ENCODE data around the gene CCBE1.

The CCBE1 gene

DNA sequence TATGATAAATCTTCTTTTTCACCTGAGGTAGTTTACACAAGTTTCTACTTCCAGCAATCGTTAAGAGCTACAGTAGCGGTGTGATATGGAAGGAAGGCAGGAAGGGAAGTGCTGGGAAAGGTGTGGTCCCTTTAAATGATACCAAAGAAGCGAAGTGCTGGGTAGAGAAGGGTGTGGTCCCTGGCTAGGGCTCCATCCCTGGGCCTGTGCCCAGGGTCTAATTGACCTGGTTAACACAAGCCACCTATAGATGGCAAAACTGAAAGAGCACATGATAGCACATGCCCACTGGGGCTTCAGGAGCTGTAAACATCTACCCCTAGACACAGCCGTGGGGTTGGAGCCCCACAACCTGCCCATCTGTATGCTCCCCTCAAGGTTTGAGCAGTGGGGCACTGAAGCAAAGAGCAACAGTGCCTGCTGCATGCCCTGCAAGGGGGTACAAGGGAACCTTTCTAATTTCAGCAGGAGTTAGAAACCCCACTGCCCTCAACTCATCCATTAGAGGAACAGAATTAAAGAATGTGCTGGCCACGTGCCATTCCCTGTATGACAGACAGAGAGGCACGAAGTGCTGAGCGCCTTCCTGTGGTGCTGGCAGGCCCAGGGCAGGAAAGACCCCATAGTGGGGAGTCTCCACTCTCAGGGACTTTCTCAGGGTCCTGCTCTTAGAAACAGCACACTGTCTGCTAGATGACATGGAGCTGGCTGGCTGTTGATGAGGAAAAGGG, 185.0 kb downstream of the CCBE1 start:
- TF ChIP-seq GATA1 (IDR thresholded peaks at IDR 0.05; ENCODE audit: low read depth, low read length) (no peak), POLR2A (IDR thresholded peaks at IDR 0.05; ENCODE audit: low read length) (no peak)
- no peak for DNase-seq

DNA sequence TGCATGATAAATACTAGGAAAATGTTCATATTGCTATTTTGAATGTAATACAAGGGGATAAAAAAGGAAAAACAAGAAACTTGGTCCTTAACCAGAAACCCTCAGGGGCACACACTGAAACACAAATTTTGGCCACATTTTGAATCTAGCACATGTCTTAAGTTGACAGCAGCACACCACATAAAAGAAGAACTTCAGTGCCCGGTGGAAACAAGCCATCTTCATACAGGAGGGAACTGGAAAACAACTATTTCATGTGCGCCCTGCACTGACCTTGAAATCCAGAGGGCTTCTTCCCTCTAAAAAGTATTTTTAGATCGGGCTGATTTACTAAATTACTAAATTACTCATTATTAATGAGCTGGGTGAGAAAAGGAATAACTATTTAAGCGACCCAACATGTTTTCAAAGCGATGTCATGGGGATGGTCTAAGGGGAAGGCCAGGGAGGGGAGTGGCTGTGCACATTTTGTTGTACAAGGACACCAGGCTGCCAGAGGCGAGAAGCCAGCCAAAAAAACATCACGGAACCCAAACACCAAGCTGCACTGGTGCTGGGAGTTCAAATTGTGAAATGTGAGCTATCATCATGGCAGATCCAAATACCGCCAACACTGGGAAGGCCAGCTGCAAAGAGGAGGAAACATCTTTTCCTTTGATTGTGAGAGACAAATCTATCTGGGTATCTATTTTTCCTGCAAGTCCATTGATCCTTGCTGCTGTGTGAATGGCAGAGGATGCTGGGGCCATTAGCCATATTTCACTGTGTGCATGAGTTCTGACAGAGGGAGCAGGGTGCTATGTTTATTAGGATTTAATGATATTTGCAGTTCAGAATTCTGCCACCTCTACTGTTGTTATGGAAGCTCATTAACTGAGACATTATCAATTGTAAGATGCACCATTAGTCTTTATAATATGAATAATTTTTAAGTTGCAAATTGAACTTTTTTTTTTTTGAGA, 187.5 kb downstream of the CCBE1 start:
- TF ChIP-seq GATA1 (IDR thresholded peaks at IDR 0.05; ENCODE audit: low read depth, low read length), result no peak
- no peak for TF ChIP-seq POLR2A (IDR thresholded peaks at IDR 0.05; ENCODE audit: low read length)
- DNase-seq, result no peak

DNA sequence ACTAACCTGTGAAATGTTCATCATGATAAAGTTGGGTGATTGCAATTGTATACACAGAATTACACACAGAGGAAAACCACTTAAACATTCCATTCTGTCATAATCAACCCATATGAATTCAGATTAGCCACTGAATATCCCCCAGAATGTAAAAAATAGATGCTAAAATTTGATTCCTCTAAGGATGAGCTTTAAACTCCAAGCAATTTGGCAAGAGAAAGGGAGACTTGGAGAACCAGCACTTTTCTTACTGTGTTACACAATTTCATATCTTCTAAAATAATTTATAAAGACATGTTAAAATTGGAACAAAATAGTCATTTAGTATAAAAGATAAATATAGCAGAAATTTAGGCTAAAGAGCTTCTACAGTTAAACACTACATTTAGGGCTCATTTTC, 191.9 kb downstream of the CCBE1 start:
- TF ChIP-seq POLR2A (IDR thresholded peaks at IDR 0.05; ENCODE audit: low read length) (no peak), GATA1 (IDR thresholded peaks at IDR 0.05; ENCODE audit: low read depth, low read length) (no peak)
- no peak for DNase-seq

GRCh38 chr18:59502274-59503175, 194.7 kb downstream of the CCBE1 start:
- no peak for DNase-seq
- TF ChIP-seq POLR2A (IDR thresholded peaks at IDR 0.05; ENCODE audit: low read length) (no peak), GATA1 (IDR thresholded peaks at IDR 0.05; ENCODE audit: low read depth, low read length) (no peak)

DNA sequence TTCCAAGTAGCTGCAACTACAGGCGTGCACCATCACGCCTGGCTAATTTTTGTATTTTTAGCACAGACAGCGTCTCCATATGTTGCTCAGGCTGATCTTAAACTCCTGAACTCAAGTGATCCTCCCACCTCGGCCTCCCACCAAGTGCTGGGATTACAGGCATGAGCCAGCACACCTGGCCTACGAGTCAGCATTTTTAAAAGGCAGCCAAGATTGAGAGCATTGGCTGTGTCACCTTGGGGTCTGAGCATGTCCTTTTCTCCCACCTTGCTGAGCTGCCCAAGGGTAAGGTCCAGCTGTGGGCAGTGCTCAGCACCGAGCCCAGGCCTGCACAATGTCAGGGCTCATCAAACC, 195.3 kb downstream of the CCBE1 start:
- TF ChIP-seq POLR2A (IDR thresholded peaks at IDR 0.05; ENCODE audit: low read length) (no peak), GATA1 (IDR thresholded peaks at IDR 0.05; ENCODE audit: low read depth, low read length) (no peak)
- no peak for DNase-seq

DNA sequence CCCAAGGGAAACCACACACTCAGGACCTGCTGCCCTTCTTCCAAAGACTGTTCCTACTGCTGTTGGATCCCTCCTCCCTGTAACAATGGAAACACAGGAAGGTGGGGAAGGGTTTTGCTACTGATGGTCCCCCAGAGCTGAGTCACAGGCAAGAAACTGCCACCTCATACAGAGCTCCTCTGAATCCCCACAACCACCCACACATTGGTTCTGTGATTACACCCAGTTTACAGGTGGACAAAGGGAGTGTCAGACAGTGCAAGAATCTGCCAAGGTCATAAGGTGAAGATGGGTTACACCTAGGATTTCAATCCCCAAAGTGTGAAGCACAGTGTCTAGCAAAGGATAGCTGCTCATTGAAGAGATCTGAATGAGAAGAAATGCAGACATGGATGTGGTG, 196.5 kb downstream of the CCBE1 start:
- no peak for TF ChIP-seq GATA1 (IDR thresholded peaks at IDR 0.05; ENCODE audit: low read depth, low read length)
- no peak for TF ChIP-seq POLR2A (IDR thresholded peaks at IDR 0.05; ENCODE audit: low read length)
- no peak for DNase-seq

- TF ChIP-seq GATA1 (IDR thresholded peaks at IDR 0.05; ENCODE audit: low read depth, low read length), result no peak
- no peak for TF ChIP-seq POLR2A (IDR thresholded peaks at IDR 0.05; ENCODE audit: low read length)
- DNase-seq, result no peak
These were observed 198.6 kb downstream of the CCBE1 start for GRCh38 chr18:59498506-59499086.

GRCh38 chr18:59492756-59493421, 204.3 kb downstream of the CCBE1 start:
- DNase-seq, result no peak
- no peak for TF ChIP-seq GATA1 (IDR thresholded peaks at IDR 0.05; ENCODE audit: low read depth, low read length)
- no peak for TF ChIP-seq POLR2A (IDR thresholded peaks at IDR 0.05; ENCODE audit: low read length)

DNA sequence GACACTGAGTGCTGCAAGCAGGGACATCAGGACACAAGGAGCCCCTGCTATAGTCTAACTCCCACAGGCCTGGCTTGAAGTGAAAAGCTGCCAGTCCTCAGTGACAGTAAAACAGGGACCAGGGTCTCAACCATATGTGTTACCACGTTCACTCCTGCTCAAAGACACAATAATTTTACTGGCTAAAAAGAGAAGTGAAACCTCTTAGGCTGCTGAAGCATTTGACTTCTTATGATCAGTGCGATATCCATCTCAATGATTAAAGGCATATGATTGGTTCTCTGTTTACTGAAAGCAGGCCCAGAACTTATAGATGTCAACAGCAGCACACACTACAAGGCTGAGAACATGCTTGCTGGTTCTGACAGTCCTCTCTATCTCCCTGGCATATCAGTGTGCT, 208.3 kb downstream of the CCBE1 start:
- DNase-seq, result no peak
- TF ChIP-seq GATA1 (IDR thresholded peaks at IDR 0.05; ENCODE audit: low read depth, low read length) (no peak), POLR2A (IDR thresholded peaks at IDR 0.05; ENCODE audit: low read length) (no peak)

DNA sequence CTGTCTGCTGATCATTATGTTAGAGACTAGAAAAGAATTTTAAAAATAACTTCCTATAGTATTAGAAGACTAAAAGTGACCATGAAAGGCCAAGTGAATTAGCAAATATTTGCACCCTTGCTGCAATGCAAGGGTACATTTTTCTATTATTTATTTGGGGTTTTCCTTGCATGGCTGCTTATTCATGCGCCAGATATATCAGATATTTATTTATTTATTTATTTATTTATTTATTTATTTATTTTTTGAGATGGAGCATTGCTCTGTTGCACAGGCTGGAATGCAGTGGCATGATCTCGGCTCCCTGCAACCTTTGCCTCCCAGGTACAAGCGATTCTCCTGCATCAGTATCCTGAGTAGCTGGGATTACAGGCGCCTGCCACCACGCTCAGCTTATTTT, 211.8 kb downstream of the CCBE1 start:
- TF ChIP-seq GATA1 (IDR thresholded peaks at IDR 0.05; ENCODE audit: low read depth, low read length) (no peak), POLR2A (IDR thresholded peaks at IDR 0.05; ENCODE audit: low read length) (no peak)
- no peak for DNase-seq

- no peak for DNase-seq
- TF ChIP-seq GATA1 (IDR thresholded peaks at IDR 0.05; ENCODE audit: low read depth, low read length) (no peak), POLR2A (IDR thresholded peaks at IDR 0.05; ENCODE audit: low read length) (no peak)
These were observed 212.5 kb downstream of the CCBE1 start for GRCh38 chr18:59484561-59485328.

DNA sequence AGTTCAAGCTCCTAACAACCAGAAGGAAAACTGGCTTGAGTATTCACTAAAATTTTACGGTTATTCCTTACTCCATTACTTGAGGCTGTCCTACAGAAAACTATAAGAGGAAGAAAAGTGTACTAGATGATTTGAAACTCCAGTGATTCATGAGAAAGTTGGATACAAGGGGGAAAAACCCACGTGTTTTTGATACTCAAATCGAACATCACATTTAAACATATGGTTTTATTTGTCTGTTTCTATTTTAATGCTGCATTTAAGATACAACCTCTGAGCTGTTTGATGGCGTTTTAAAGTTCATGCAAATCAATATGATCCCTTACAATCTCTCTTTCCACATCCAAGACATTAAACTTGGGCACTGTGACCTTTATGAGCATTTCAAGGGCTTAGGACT, 213.1 kb downstream of the CCBE1 start:
- DNase-seq, result no peak
- TF ChIP-seq POLR2A (IDR thresholded peaks at IDR 0.05; ENCODE audit: low read length) (no peak), GATA1 (IDR thresholded peaks at IDR 0.05; ENCODE audit: low read depth, low read length) (no peak)

Data from erythroblast (primary cell).